DND-41 (cell line): ENCODE measurements around the gene FER1L5.

Experiments
- ATAC-seq: fragments of 200-7000 bp; cut with Tn5 transposase; 3 replicates; pipeline ENCODE4 v1.9.1; 2021; ENCODE audit warnings: low read depth; ENCODE audit not compliant: insufficient read depth
- DNase-seq: peaks from one replicate; pipeline ENCODE4 v3.0.0-alpha.2; 2020
- H2AFZ ChIP-seq: 2 replicates; pipeline ENCODE4 v1.6.0; 2012; ENCODE audit warnings: low read depth, low read length
- H3K27ac ChIP-seq: 2 replicates; pipeline ENCODE4 v1.5.1; 2012; ENCODE audit warnings: low read length, inconsistent platforms
- H3K27me3 ChIP-seq: fragments of 200-600 bp; sonication (generic); 2 replicates; pipeline ENCODE4 v1.6.0; 2012; ENCODE audit warnings: low read length, mild to moderate bottlenecking, inconsistent platforms; ENCODE audit not compliant: insufficient read depth, poor library complexity
- H3K36me3 ChIP-seq: 2 replicates; pipeline ENCODE4 v1.5.1; 2012; ENCODE audit warnings: low read length, inconsistent platforms; ENCODE audit not compliant: insufficient read depth
- H3K4me1 ChIP-seq: 2 replicates; pipeline ENCODE4 v1.5.1; 2012; ENCODE audit warnings: mild to moderate bottlenecking, low read length; ENCODE audit not compliant: insufficient read depth
- H3K4me2 ChIP-seq: 2 replicates; pipeline ENCODE4 v1.6.0; 2012; ENCODE audit warnings: mild to moderate bottlenecking, moderate library complexity, low read length, inconsistent platforms; ENCODE audit not compliant: insufficient read depth
- H3K4me3 ChIP-seq, 2 experiments: fragments of 200-600 bp in 1 of 2; shearing (Covaris generic) in 1 of 2; 2 replicates each; pipeline ENCODE4 v1.5.1; 2012 to 2016; ENCODE audit warnings: inconsistent platforms in 2 of 2, low read length in 2 of 2, mild to moderate bottlenecking in 2 of 2, low read depth in 1 of 2, moderate library complexity in 1 of 2
- H3K79me2 ChIP-seq: 2 replicates; pipeline ENCODE4 v1.6.0; 2012; ENCODE audit warnings: low read length, inconsistent platforms; ENCODE audit not compliant: insufficient read depth
- H3K9ac ChIP-seq: 2 replicates; pipeline ENCODE4 v1.6.0; 2012; ENCODE audit warnings: low read depth, mild to moderate bottlenecking, inconsistent platforms, low read length, moderate library complexity
- H3K9me3 ChIP-seq: 2 replicates; pipeline ENCODE4 v1.5.1; 2012; ENCODE audit warnings: low read length, moderate library complexity, mild to moderate bottlenecking, inconsistent platforms; ENCODE audit not compliant: insufficient read depth, severe bottlenecking
- H4K20me1 ChIP-seq: 2 replicates; pipeline ENCODE4 v1.6.0; 2012; ENCODE audit warnings: low read length; ENCODE audit not compliant: insufficient read depth
- CTCF ChIP-seq: IDR thresholded peaks from 2 replicates; pipeline ENCODE4 v1.5.1; 2012; ENCODE audit warnings: borderline replicate concordance, low read length, moderate library complexity, mild to moderate bottlenecking; ENCODE audit not compliant: poor library complexity, severe bottlenecking; ENCODE audit errors: extremely low read depth
- EZH2 ChIP-seq: IDR thresholded peaks from 3 replicates; pipeline ENCODE4 v1.6.1; 2012; ENCODE audit warnings: borderline replicate concordance, low read depth, mild to moderate bottlenecking, moderate library complexity, low read length, inconsistent platforms; ENCODE audit not compliant: severe bottlenecking

FER1L5 gene

DNA sequence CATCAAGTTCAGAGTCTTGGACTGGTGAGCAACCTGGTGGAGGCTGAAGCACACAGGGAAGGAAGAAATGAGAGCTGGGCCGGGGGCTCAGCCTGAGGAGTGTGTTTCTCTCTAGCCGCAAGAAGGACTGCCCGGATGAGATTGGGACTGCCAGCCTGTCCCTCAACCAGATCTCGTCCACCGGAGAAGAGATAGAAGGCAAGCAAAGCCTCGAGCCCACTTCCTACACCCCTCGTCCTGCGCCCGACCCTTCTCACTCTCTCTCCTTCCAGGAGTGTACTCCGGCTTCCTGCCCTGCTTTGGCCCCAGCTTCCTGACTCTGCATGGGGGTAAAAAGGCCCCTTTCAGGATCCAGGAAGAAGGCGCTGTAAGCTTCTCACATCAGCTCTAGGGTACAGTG lies 26.2 kb downstream of the FER1L5 start:
- Histone ChIP-seq H3K79me2 (no peaks in the 10 kb centered on the region), H3K36me3 (no peaks in the 10 kb centered on the region), H3K4me1 (no peaks in the 10 kb centered on the region), H2AFZ (no peak overlapping the region), H3K9me3 (no peaks in the 10 kb centered on the region), H3K4me2 (no peak overlapping the region), H3K4me3 (no peak overlapping the region), H3K27ac (no peak overlapping the region), H3K27me3 (peaks cover 4% of the 10 kb centered on the region), H3K9ac (no peak overlapping the region), H4K20me1 (no peaks in the 10 kb centered on the region; the same call in 1 of the 2 replicates)
- no peak for TF ChIP-seq EZH2
- DNase-seq (no peak), ATAC-seq (no peak)

GRCh38 chr2:96669539-96670215 lies 27.1 kb downstream of the FER1L5 start:
- no peak overlapping the region for H3K4me3 ChIP-seq
- H3K27ac ChIP-seq = no peak overlapping the region
- DNase-seq = no peak
- no peak for ATAC-seq
- H3K79me2 ChIP-seq = no peaks in the 10 kb centered on the region
- no peak overlapping the region for H3K4me2 ChIP-seq
- TF ChIP-seq CTCF (no peak), EZH2 (no peak)
- H3K4me1 ChIP-seq = no peaks in the 10 kb centered on the region
- H3K36me3 ChIP-seq = no peaks in the 10 kb centered on the region
- no peaks in the 10 kb centered on the region; the same call in 1 of the 2 replicates for H4K20me1 ChIP-seq
- H2AFZ ChIP-seq = no peak overlapping the region
- H3K27me3 ChIP-seq = peaks cover 4% of the 10 kb centered on the region
- H3K9me3 ChIP-seq = no peaks in the 10 kb centered on the region
- H3K9ac ChIP-seq = no peak overlapping the region

DNA sequence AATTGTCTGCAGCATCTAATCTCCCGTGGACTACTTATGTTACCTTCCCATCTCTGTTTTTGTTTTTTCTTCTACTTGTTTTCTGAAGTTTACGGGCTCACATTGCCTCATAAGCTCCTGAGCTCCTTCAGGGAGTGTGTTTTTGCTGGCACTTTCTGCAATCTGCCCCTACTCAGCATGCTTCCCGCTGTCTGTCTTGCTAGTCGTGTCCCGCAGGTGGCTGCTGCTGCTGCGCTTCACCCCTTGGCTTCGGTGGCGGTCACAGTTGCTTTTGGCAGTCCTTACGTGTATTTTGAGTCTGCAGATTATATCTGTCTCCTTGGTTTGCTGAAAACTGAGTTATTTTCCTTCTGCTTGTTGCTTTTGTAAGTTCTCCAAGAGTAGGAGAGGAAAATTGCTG lies 37.3 kb downstream of the FER1L5 start:
- DNase-seq (no peak), ATAC-seq (no peak)
- H3K9ac ChIP-seq = no peak overlapping the region

GRCh38 chr2:96680561-96681141 lies 38.1 kb downstream of the FER1L5 start:
- Histone ChIP-seq H2AFZ (no peak overlapping the region), H3K9ac (no peak overlapping the region), H3K27ac (no peak overlapping the region), H3K4me1 (no peaks in the 10 kb centered on the region), H3K36me3 (no peaks in the 10 kb centered on the region), H3K9me3 (no peaks in the 10 kb centered on the region), H3K4me2 (no peak overlapping the region), H4K20me1 (no peaks in the 10 kb centered on the region), H3K4me3 (no peak overlapping the region), H3K79me2 (no peaks in the 10 kb centered on the region), H3K27me3 (no peaks in the 10 kb centered on the region)
- no peak for DNase-seq
- no peak for ATAC-seq
- no peak for TF ChIP-seq CTCF
- TF ChIP-seq EZH2 = no peak

More for the DNA sequence above, 37.3 kb downstream of the FER1L5 start:
- H3K4me2 ChIP-seq = no peak overlapping the region
- no peak for TF ChIP-seq EZH2
- H3K79me2 ChIP-seq = no peaks in the 10 kb centered on the region
- H3K27me3 ChIP-seq = no peaks in the 10 kb centered on the region
- no peaks in the 10 kb centered on the region for H4K20me1 ChIP-seq
- H3K27ac ChIP-seq = no peak overlapping the region
- no peak overlapping the region for H3K4me3 ChIP-seq
- H2AFZ ChIP-seq = no peak overlapping the region
- H3K4me1 ChIP-seq = no peaks in the 10 kb centered on the region
- no peaks in the 10 kb centered on the region for H3K36me3 ChIP-seq
- H3K9me3 ChIP-seq = no peaks in the 10 kb centered on the region
